H1 (cell line): ENCODE measurements around the gene DPEP2NB. TPM values are rescaled to one million over a fixed set of nuclear protein-coding genes. Genes with fewer than 3 reads are reported as not detected.

ENCODE experiments used
- CTCF ChIA-PET: fragments of 300-600 bp; sonication (Branson Sonifier 250); formaldehyde crosslinking; loops from one replicate; lab custom pipeline; 2021; ENCODE audit not compliant: partially characterized antibody; lab: Charles Lee
- POLR2A ChIA-PET: fragments of 300-600 bp; sonication (Branson Sonifier 250); formaldehyde crosslinking; loops from one replicate; lab custom pipeline; 2021; ENCODE audit warnings: inconsistent platforms; ENCODE audit not compliant: partially characterized antibody; lab: Charles Lee
- DNase-seq, 2 experiments: peaks; one replicate each; pipeline versions ENCODE4 v3.0.0 to v3.0.0-alpha.2; 2010 to 2022; ENCODE audit warnings: low spot score in 2 of 2, low read depth in 1 of 2, mixed read lengths in 1 of 2
- FAIRE-seq: peaks from 2 replicates; lab custom pipeline; 2011; peaks lifted over from hg19 to GRCh38; lab: Jason Lieb, UNC
- H2AFZ ChIP-seq: 2 replicates; pipeline ENCODE4 v1.8.1; 2012; ENCODE audit warnings: low read length, inconsistent platforms
- H2AK5ac ChIP-seq: 2 replicates; pipeline ENCODE4 v1.6.1; 2013; ENCODE audit warnings: low read depth, low read length
- H2BK120ac ChIP-seq: replicated peaks from 2 replicates; pipeline ENCODE3; 2013; ENCODE audit warnings: low read depth, low read length, inconsistent platforms
- H2BK12ac ChIP-seq: 2 replicates; pipeline ENCODE4 v1.6.1; 2013; ENCODE audit warnings: low read depth, low read length
- H2BK15ac ChIP-seq: 2 replicates; pipeline ENCODE4 v1.6.1; 2013; ENCODE audit warnings: low read length
- H2BK20ac ChIP-seq: 2 replicates; pipeline ENCODE4 v1.6.1; 2013; ENCODE audit warnings: low read length
- H2BK5ac ChIP-seq: 2 replicates; pipeline ENCODE4 v1.6.1; 2013; ENCODE audit warnings: low read depth, low read length
- H3K14ac ChIP-seq: 2 replicates; pipeline ENCODE4 v1.6.1; 2013; ENCODE audit warnings: inconsistent platforms; ENCODE audit not compliant: insufficient read length
- H3K18ac ChIP-seq: 2 replicates; pipeline ENCODE4 v1.6.1; 2013; ENCODE audit warnings: low read length; ENCODE audit errors: extremely low read depth
- H3K23ac ChIP-seq: 2 replicates; pipeline ENCODE4 v1.6.1; 2013; ENCODE audit warnings: inconsistent platforms; ENCODE audit not compliant: insufficient read length
- H3K23me2 ChIP-seq: 2 replicates; pipeline ENCODE4 v1.6.1; 2013; ENCODE audit warnings: low read depth, low read length
- H3K27ac ChIP-seq: 2 replicates; pipeline ENCODE4 v1.6.1; 2011; ENCODE audit warnings: low read depth, low read length, inconsistent platforms
- H3K27me3 ChIP-seq, 4 experiments: replicated peaks in 1 of 4; 1 replicate in 1 of 4; 2 replicates in 3 of 4; pipeline versions ENCODE4 v1.6.1 to v1.8.1; 2011 to 2013; ENCODE audit warnings: low read length in 3 of 4, mild to moderate bottlenecking in 3 of 4, inconsistent platforms in 2 of 4, mixed read lengths in 2 of 4, moderate library complexity in 1 of 4; ENCODE audit not compliant: control insufficient read depth in 3 of 4, insufficient read depth in 3 of 4; ENCODE audit errors: extremely low read depth in 1 of 4
- H3K36me3 ChIP-seq, 4 experiments: 2 replicates each; pipeline versions ENCODE4 v1.6.1 to v1.8.1; 2011 to 2013; ENCODE audit warnings: mild to moderate bottlenecking in 4 of 4, low read length in 3 of 4, moderate library complexity in 2 of 4, control low read depth in 1 of 4, inconsistent platforms in 1 of 4; ENCODE audit not compliant: insufficient read depth in 4 of 4, control insufficient read depth in 2 of 4
- H3K4ac ChIP-seq: replicated peaks from 2 replicates; pipeline ENCODE3; 2013; ENCODE audit warnings: low read length, low read depth, mixed read lengths, inconsistent platforms; ENCODE audit not compliant: insufficient read length
- H3K4me1 ChIP-seq, 4 experiments: replicated peaks in 1 of 4; 1 replicate in 1 of 4; 2 replicates in 3 of 4; pipeline versions ENCODE4 v1.6.1 to v1.8.1; 2011 to 2013; ENCODE audit warnings: low read length in 3 of 4, inconsistent platforms in 2 of 4, mixed read lengths in 1 of 4; ENCODE audit not compliant: insufficient read depth in 4 of 4, control insufficient read depth in 3 of 4
- H3K4me2 ChIP-seq, 2 experiments: 2 replicates each; pipeline versions ENCODE4 v1.6.1 to v1.8.1; 2011 to 2013; ENCODE audit warnings: low read depth in 2 of 2, low read length in 2 of 2, control low read depth in 1 of 2, inconsistent platforms in 1 of 2, mild to moderate bottlenecking in 1 of 2; ENCODE audit not compliant: insufficient read depth in 1 of 2
- H3K4me3 ChIP-seq, 4 experiments: fragments of 200-600, 300-600 bp in 1 of 4; sonication (generic), shearing (Covaris generic), sonication (Bioruptor Twin) in 1 of 4; 2 replicates each; pipeline versions ENCODE4 v1.5.1 to v1.8.1; 2011 to 2016; ENCODE audit warnings: low read length in 4 of 4, low read depth in 3 of 4, control low read depth in 2 of 4, inconsistent platforms in 2 of 4, mild to moderate bottlenecking in 2 of 4, mixed read lengths in 1 of 4, moderate library complexity in 1 of 4; ENCODE audit not compliant: insufficient read depth in 2 of 4; ENCODE audit errors: extremely low read depth in 1 of 4
- H3K56ac ChIP-seq: replicated peaks from 2 replicates; pipeline ENCODE3; 2013; ENCODE audit warnings: low read depth, mild to moderate bottlenecking, mixed read lengths, low read length, inconsistent platforms; ENCODE audit not compliant: insufficient read length
- H3K79me1 ChIP-seq: 2 replicates; pipeline ENCODE4 v1.6.1; 2013; ENCODE audit warnings: low read depth, low read length, control low read depth
- H3K79me2 ChIP-seq, 2 experiments: 2 replicates each; pipeline versions ENCODE4 v1.6.1 to v1.8.1; 2012 to 2013; ENCODE audit warnings: low read length in 2 of 2, mild to moderate bottlenecking in 2 of 2, inconsistent platforms in 1 of 2; ENCODE audit not compliant: insufficient read depth in 2 of 2, control insufficient read depth in 1 of 2
- H3K9ac ChIP-seq, 4 experiments: replicated peaks in 1 of 4; 1 replicate in 1 of 4; 2 replicates in 3 of 4; pipeline versions ENCODE4 v1.6.1 to v1.8.1; 2011 to 2013; ENCODE audit warnings: low read depth in 3 of 4, low read length in 3 of 4, control low read depth in 2 of 4, mild to moderate bottlenecking in 2 of 4, moderate library complexity in 2 of 4, inconsistent platforms in 1 of 4; ENCODE audit errors: extremely low read depth in 1 of 4
- H3K9me3 ChIP-seq, 2 experiments: 2 replicates each; pipeline versions ENCODE4 v1.6.1 to v1.8.1; 2012 to 2013; ENCODE audit warnings: mild to moderate bottlenecking in 2 of 2, moderate library complexity in 2 of 2, control low read depth in 1 of 2, inconsistent platforms in 1 of 2, low read depth in 1 of 2, low read length in 1 of 2, mixed read lengths in 1 of 2; ENCODE audit not compliant: insufficient read depth in 2 of 2
- H4K20me1 ChIP-seq, 2 experiments: replicated peaks in 1 of 2; 2 replicates each; pipeline versions ENCODE3 to v1.8.1; 2011 to 2013; ENCODE audit warnings: inconsistent platforms in 2 of 2, low read length in 2 of 2, mild to moderate bottlenecking in 1 of 2; ENCODE audit not compliant: insufficient read depth in 2 of 2, control insufficient read depth in 1 of 2
- H4K5ac ChIP-seq: 2 replicates; pipeline ENCODE4 v1.6.1; 2013; ENCODE audit warnings: low read length, low read depth, mixed read lengths, inconsistent platforms; ENCODE audit not compliant: insufficient read length
- H4K8ac ChIP-seq: 2 replicates; pipeline ENCODE4 v1.8.0; 2013; ENCODE audit warnings: mild to moderate bottlenecking, moderate library complexity, low read length, inconsistent platforms; ENCODE audit not compliant: insufficient read depth; ENCODE audit errors: extremely low read depth
- H4K91ac ChIP-seq: replicated peaks from 2 replicates; pipeline ENCODE3; 2013; ENCODE audit warnings: low read length, mixed read lengths, inconsistent platforms; ENCODE audit not compliant: insufficient read length
- BCL11A ChIP-seq, 2 experiments: IDR thresholded peaks; one replicate each; pipeline ENCODE4 v1.6.1; 2011; ENCODE audit warnings: low read depth in 2 of 2, low read length in 2 of 2, mild to moderate bottlenecking in 2 of 2
- SUZ12 ChIP-seq: fragments of 200-600 bp; sonication (generic); IDR thresholded peaks from 2 replicates; pipeline ENCODE4 v1.6.1; 2012; ENCODE audit warnings: mild to moderate bottlenecking, inconsistent platforms, low read length, moderate library complexity, mixed read lengths
- WGBS, 2 experiments: shearing (Covaris generic) in 1 of 2; methylation state at CpG; one replicate each; pipeline versions ENCODE4 v1.1.6 to v1.1.7; 2013 to 2015; ENCODE audit warnings: low lambda C conversion rate in 2 of 2, mixed read lengths in 2 of 2, inconsistent platforms in 1 of 2, low coverage in 1 of 2, missing lambda C conversion rate in 1 of 2; ENCODE audit not compliant: insufficient replicate concordance in 2 of 2, insufficient coverage in 1 of 2, insufficient read length in 1 of 2; ENCODE audit errors: extremely low coverage in 1 of 2, missing lambda C conversion rate in 1 of 2; 5-methylcytosine and 5-hydroxymethylcytosine counted together
- polyA plus RNA-seq, 7 experiments: library from polyadenylated mRNA; depleted of rRNA in 3 of 7; stranded (reverse) in 5 of 7; unstranded in 2 of 7; fragments of >200 nt in 5 of 7; fragments of 200-250 nt in 2 of 7; gene quantifications; 1 replicate in 5 of 7; 2 replicates in 1 of 7; 4 replicates in 1 of 7; pipeline versions ENCODE4 v1.2.1 to v1.2.3, GENCODE V29; 2011 to 2013; ENCODE audit warnings: missing spikeins in 2 of 7, mixed read lengths in 2 of 7
- total RNA-seq: library from RNA; stranded (reverse); fragmentation: NEBNext Ultra II Directional; extraction: Animal tissue kit (Norgen Biotek cat#: 25700); gene quantifications from 2 replicates; pipeline ENCODE4 v1.2.1, GENCODE V29; 2021

The DPEP2NB gene
- total and polyA plus RNA-seq, 2 of the 8 experiments (the other 6 are each of a cell fraction or from before 2014, with no cell fraction given): not detected

DNA sequence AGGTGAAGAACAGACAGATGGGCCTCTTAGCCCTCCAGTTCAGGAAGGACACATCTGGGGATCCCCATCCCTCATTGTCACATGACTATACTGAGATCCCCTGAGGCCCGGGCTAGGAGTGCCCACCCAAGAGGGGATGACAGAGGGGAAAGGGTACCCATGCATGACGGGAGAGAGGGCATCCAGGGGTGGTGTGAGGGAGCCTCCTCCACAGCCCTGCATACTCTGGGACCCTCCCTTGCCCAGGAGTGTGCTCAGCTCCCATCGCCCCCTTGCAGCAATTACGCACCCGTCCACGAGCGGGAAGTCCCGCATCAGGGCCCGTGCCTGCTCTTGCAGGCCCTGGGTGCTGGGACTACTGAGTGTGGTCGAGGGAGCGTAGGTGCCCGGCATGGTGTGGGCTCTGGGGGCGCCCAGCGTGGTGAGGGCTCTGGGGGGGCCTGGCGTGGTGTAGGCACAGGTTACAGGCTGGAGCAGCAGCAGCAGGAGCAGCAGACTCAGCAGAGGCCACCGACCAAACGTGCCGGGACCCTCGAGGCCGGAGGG is 23.0 kb downstream of the DPEP2NB start:
- H3K27ac ChIP-seq: no peak overlapping the region
- no peak overlapping the region for H3K23ac ChIP-seq
- H3K18ac ChIP-seq: no peak overlapping the region
- H2BK15ac ChIP-seq: 0 out of 2 replicates have a peak overlapping the region, but pooled peaks have one; percentile 46
- H2BK5ac ChIP-seq: no peak overlapping the region
- H2BK120ac ChIP-seq: no peak overlapping the region
- H3K79me1 ChIP-seq: no peaks in the 10 kb centered on the region; the same call in 1 of the 2 replicates
- H2BK20ac ChIP-seq: no peak overlapping the region
- no peak overlapping the region for H4K5ac ChIP-seq
- H3K56ac ChIP-seq: no peak overlapping the region
- H3K14ac ChIP-seq: no peak overlapping the region
- no peaks in the 10 kb centered on the region for H4K20me1 ChIP-seq
- no peaks in the 10 kb centered on the region for H3K79me2 ChIP-seq
- H3K9ac ChIP-seq: no peak overlapping the region
- H3K4me2 ChIP-seq: peak overlapping the region in 1 of 2 experiments; percentile 55; a peak in 3 of 4 replicates
- 80% methylated on average over 20 of the region's 20 CpGs; no CpG with 5 or more reads in 1 of the 2 experiments for WGBS, 2 experiments
- no peaks in the 10 kb centered on the region for H3K9me3 ChIP-seq
- H3K4me1 ChIP-seq: no peaks in the 10 kb centered on the region; a peak in 3 of 7 replicates
- ChIA-PET POLR2A (interaction anchor here (1.0 to 5.1 kb wide), 4 partner anchors 10 to 30 kb away, joined by 3 to 26 read pairs (median 3); partner anchors contain the start of genes DDX28 and DUS2), CTCF (interaction anchor here (0.7 to 3.0 kb wide), 14 partner anchors 9 to 142 kb away, joined by 3 to 33 read pairs (median 4); partner anchors contain the start of genes DPEP3 and NRN1L)
- no peak overlapping the region for H3K4me3 ChIP-seq
- peak overlapping the region; percentile 62; the same call in 1 of the 2 replicates for H2BK12ac ChIP-seq
- no peak overlapping the region for H4K91ac ChIP-seq
- no peak overlapping the region for H2AK5ac ChIP-seq
- no peak for FAIRE-seq
- peak overlapping the region; percentile 89 for H4K8ac ChIP-seq
- no peaks in the 10 kb centered on the region for H3K36me3 ChIP-seq
- no peak overlapping the region for H2AFZ ChIP-seq
- TF ChIP-seq SUZ12 (no peak), BCL11A (IDR thresholded peaks at IDR 0.05; ENCODE audit: low read depth in 2 of 2, low read length in 2 of 2) (no peak)
- TF ChIP-seq, all 59 proteins: peak for 0
- DNase-seq: no peak
- H3K4ac ChIP-seq: no peak overlapping the region
- no peaks in the 10 kb centered on the region; the same call in 1 of the 2 replicates for H3K23me2 ChIP-seq
- peaks cover 0 to 12% (median 8%) of the 10 kb centered on the region in 4 experiments; a peak in 5 of 7 replicates for H3K27me3 ChIP-seq
